Left colon (tissue), 2 donors: ENCODE results near the gene ELP5. TPM values are rescaled to one million over a fixed set of nuclear protein-coding genes. Genes with fewer than 3 reads are reported as not detected.
A peak's percentile ranks its signal among the peaks of the same experiment; 100 is the strongest.

Experiments used
- ATAC-seq: fragments of 200-7000 bp; cut with Tn5 transposase; one replicate; pipeline ENCODE4 v1.9.1; 2020; ENCODE audit warnings: mild to moderate bottlenecking, moderate library complexity
- DNase-seq, 2 donors: peaks; one replicate each; pipeline ENCODE4 v3.0.0-alpha.2; 2020
- intact Hi-C, 2 donors: fragments of 100-400 bp; cut with DNase I in 1 of 2; cut with micrococcal nuclease in 1 of 2; formaldehyde crosslinking; loops; one replicate each; pipeline versions ENCODE4 v1.11.2 to v1.14.0; 2022; cut with DNase I, micrococcal nuclease
- microRNA-seq, 2 donors: library from miRNA; unstranded; fragments of <30 nt; microRNA quantifications; one replicate each; pipeline versions ENCODE4 v1.1.0 to v1.2.0, GENCODE V29; 2020
- total RNA-seq, 2 donors: library from RNA; stranded (reverse); fragmentation: NEBNext Ultra II Directional; extraction: Animal tissue kit (Norgen Biotek cat#: 25700); gene quantifications; one replicate each; pipeline ENCODE4 v1.2.1, GENCODE V29; 2021
- donor health status: DM: no; HTN: no; CAD: no.
- donor health status: DM: yes; HTN: yes; CAD: no.

The ELP5 gene
- total RNA-seq, 2 donors from 2014 or later, result 42.4 to 55.4 TPM

DNA sequence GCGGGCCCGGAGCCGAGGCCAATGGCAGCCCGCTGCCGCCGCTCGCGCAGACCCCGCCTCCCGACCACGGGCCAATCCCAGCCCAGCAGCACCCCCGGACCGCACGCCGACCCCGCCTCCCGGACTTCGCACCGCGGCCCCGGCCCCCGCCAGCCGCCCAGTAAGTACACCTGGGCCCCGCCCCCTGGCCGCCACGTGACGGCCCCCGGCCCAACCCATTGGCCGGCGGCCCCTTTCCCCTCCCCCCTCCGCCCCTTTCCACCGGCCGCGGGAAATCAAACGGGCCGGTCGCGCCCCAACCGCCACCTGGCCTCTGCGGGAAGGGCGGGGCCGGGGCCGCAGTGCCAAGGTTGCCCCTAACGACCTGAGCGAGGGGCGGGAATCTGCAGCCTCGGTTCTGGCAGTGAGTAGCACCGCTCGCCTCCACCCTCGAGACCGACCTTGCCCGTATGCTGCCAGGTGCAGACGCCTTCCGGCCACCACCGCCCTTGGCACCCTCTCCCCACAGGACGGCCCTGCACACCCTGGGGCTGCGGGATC lies 42.7 kb downstream of the ELP5 start, which contains the start of gene YBX2:
Gene YBX2 (minus strand): TSS at position 26 of the 540 bp plus-strand sequence. CDS start 139 bp downstream, outside the sequence.
- DNase-seq (peak; percentile 95), ATAC-seq (peak; percentile 81)
- intact Hi-C loops, result loop anchor here in 1 of 2 donors (2.0 kb wide), 1 partner anchor 14 kb away; the partner anchor contains the start of gene SLC2A4

DNA sequence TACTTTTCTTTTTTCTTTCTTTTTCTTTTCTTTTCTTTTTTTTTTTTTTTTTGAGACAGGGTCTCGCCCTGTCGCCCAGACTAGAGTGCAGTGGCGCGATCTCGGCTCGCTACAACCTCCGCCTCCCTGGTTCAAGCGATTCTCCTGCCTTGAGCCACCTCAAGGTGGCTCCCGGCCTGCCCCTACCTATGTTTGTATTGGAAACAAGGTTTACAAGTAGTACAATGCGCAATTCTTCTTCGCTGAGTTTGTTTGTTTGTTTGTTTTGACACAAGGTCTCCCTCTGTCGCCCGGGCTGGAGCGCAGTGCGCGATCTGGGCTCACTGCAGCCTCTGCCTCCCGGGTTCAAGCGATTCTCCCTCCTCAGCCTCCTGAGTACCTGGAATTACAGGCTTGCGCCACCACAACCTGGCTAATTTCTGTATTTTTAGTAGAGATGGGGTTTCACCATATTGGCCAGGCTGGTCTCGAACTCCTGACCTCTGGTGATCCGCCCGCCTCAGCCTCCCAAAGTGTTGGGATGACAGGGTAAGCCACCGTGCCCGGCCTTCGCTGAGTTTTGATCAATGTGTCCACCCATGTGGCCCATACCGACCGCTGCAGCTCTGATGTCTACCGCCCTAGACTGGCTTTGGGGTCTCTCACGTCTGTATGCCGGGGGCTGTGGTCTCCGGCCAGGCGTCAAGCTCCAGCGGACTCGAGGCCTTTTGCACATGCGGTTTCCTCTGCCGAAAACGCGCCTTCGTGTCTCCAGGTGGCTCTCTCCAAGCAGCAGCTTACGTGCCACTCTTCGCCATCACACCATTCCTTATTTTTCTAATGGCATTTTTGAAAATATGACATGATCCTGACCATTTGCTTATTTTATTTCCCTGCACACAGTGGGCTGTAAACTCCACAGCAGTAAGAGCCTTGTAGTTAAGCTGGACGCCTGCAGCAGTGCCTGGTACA lies 43.5 kb downstream of the ELP5 start:
- peak in 1 of 2 donors; percentile 47 for DNase-seq
- intact Hi-C loops, result loop anchor here in 1 of 2 donors (2.0 kb wide), 1 partner anchor 15 kb away; the partner anchor contains the start of gene SLC2A4

DNA sequence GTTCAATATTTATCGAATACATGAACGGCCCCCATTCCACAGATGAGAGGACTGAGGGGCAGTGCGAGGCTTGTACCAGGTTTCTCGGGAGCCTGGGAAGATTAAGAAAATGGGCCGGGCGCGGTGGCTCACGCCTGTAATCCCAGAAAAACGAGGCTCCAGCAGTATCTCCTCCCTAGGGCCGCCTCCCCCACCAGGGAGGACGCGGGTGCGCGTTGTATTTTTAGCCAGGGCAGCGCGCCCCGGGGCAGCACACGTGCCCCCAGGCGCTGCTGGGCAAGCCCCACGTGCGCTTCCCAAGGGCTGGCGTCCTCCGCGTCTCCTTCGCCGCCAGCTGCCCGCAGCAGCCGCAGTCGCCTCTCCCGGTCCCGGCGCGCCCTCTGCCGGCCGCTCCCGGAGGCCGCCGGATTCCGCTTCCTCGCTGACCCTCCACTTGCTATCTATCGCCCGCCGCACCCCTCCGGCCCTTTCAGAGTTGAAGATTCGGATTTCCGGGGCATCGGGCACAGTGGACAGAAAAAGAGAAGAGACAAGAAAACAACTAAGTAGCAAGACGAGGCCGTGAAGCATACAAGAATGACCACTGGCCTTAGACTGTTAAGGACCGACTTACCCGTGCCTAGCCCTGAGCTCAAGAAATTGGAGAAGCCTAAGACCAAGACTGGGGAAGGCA lies 44.3 kb downstream of the ELP5 start:
- intact Hi-C loops, result no loop called here
- ATAC-seq (peak; percentile 32), DNase-seq (peak; percentile 78 to 81)

More for the DNA sequence above, 43.5 kb downstream of the ELP5 start:
- ATAC-seq, result peak; percentile 34

DNA sequence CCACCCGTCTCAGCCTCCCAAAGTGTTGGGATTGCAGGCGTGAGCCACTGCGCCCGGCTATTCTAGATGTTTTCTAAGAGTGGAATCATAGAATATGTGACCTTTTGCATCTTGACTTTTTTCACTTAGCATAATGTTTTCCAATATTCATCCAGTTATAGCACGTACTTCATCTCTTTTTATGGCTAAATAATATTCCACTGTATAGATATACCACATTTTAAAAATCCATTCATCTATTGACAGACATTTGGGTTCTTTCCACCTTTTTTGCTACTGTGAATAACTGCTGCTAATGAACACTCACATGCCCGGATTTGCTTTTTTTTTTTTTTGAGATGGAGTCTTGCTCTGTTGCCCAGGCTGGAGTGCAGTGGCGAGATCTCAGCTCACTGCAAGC lies 52.2 kb downstream of the ELP5 start:
- DNase-seq (no peak), ATAC-seq (no peak)
- intact Hi-C loops, result no loop called here

DNA sequence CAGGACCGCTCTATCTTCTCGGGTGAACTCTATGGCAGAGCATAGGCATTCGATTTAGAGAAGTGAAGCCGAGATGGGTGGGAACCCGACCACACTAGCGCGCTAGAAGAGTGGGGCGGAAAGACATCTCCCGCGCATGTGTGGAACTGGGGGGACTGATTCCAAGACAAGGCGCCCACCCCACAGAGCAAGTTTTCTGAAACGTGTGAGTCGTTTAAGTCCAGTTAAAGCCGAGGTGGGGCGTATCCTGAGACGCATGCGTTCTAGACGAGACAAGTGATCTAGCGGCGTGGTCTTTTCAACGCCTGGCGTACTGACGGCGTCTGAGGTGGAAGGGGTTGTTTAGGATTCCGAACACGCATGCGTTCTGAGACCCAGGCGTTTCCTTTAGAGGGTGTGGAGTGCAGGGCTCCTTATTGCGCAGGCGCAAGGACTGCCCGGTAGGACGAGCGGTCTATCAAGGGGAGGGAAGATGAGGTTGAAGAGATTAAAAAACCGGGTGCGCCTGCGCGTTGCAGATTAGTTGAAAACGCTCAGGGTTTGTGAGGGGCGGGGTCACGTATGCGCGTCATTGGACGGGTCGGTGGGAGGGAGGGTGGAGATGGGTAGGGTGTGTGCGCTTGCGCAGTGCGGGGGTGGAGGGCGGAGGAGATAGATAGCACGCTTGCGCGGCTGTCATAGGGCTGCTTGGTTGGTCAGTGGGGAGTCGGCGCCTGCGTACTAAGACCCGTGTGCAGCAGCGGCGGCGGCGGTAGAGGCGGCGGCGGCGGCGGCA lies 55.1 kb downstream of the ELP5 start, which contains the start of gene EIF5A:
Gene EIF5A (plus strand): TSS at position 718 of the 775 bp plus-strand sequence. CDS start 2,008 bp downstream, outside the sequence.
- DNase-seq, result peak; percentile 100
- peak; percentile 78 for ATAC-seq
- intact Hi-C loops, result no loop called here

DNA sequence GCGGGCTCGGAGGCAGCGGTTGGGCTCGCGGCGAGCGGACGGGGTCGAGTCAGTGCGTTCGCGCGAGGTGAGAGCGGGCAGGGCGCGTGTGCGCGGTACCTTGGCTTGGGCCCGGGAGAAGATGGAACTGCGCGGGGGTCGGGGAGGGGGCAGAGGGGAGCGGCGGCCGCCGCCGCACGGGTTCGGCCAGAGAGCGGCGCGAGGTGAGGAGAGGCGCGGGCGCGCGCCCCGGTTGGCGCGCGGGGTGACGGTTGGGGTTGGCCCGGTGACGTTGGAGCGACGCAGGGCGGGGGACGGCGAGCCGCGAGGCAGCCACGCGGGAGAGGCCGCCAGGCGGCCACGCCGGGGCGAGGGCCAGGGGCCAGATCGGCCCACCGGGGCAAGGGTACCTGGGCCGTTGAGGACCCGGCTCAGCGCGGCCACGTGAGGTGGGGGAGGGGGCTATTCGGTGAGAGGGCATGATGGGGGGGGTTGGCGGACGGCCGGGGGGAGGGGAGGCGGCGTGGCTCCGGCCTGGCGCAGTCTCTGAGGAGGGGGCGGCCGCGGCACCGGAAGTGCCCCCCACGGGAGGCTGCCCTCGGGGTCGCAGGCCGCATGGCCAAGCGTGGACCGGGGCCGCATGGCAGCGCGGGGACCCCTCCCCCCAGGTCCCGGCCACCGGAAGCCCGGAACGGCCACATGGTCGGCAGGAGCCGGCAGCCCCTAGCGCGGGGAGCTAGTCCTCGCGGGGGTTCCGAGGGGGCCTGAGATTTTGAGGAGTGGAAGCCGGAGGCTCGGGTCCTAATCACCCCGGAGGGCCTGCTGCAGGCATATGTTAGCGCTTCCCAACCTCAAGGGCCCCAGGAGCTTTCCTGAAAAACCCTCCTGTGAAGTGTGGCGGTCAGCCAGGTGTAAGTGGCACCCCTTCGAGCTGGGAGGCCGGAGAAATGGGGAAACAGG lies 55.9 kb downstream of the ELP5 start:
- intact Hi-C loops, result no loop called here

DNA sequence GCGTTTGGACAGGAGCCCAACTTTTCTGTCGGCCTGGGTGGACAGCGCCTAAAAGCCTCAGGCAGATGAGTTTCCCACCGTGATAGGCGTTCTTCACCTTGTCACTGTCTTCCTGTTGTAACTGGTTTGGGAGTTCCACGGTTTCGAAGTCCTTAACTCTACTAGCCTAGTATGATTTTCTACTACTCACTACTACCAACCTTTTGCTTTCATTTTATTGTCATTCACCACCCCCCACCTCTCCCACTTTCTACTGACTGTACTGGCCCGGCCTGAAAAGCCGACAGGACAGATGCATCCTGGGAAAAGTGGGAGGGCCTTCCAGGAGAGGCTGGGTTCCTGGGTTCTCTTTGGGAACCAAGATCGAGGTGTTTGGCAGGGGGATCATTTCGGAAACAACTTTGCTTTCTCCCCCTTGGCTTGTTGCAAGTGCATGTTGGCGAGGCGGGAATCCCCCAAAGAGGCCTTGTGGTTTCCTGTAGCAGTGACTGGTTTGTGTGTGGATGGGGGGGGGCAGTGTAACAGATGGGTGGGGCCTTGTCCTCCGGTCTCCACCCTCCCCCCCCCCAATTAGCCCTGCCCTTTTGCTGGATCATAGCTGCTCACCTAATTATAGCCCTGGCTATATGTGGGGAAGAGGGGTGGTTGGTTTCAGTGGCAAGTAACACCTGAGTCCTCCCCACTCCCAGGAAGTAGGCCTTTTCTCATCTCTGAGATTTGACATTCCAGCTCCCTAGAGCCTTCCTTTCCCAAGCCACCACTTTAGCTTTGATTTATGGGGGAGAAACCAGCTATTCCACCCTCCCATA lies 56.8 kb downstream of the ELP5 start:
- peak; percentile 81 to 89 for DNase-seq
- peak; percentile 50 for ATAC-seq
- intact Hi-C loops, result no loop called here

More for the DNA sequence above, 55.9 kb downstream of the ELP5 start:
- DNase-seq, result peak in 1 of 2 donors; percentile 77
- ATAC-seq, result peak; percentile 46

Small RNAs within 50 kb of the gene (microRNA-seq; reads per million reads assigned to microRNA genes)
- 1,274 to 1,462 reads per million in 2 donors for gene MIR324

Other genes starting within 250 kb of the ELP5 start
- 100 to 1,000 TPM; 183 to 188 TPM for gene RNASEK, start 239.6 kb upstream of the ELP5 start, total RNA-seq
- 1 to 10 TPM; 2.0 to 2.6 TPM for gene BCL6B, start 229.2 kb upstream of the ELP5 start, total RNA-seq
- 10 to 100 TPM in 1 of 2 donors, 1 to 10 TPM in 1; 9.0 to 10.0 TPM for gene SLC16A13, start 216.2 kb upstream of the ELP5 start, total RNA-seq
- under 1 TPM; 0.58 to 0.84 TPM for gene SLC16A11, start 208.1 kb upstream of the ELP5 start, total RNA-seq
- gene CLEC10A, start 172.0 kb upstream of the ELP5 start, total RNA-seq, result 1 to 10 TPM; 4.2 to 7.6 TPM
- gene ASGR2, start 137.4 kb upstream of the ELP5 start, total RNA-seq, result under 1 TPM in 1 of 2 donors, not detected in 1; 0.25 TPM
- under 1 TPM; 0.37 to 0.42 TPM for gene ASGR1, start 72.8 kb upstream of the ELP5 start, total RNA-seq
- gene DLG4, start 32.4 kb upstream of the ELP5 start, total RNA-seq, result 1 to 10 TPM; 4.0 to 7.3 TPM
- gene ACADVL, start 32.3 kb upstream of the ELP5 start, total RNA-seq, result 1,000 to 10,000 TPM in 1 of 2 donors, 100 to 1,000 TPM in 1; 784 to 1,134 TPM
- gene DVL2, start 17.7 kb upstream of the ELP5 start, total RNA-seq, result 10 to 100 TPM; 30.9 to 34.9 TPM
- 10 to 100 TPM; 33.9 to 44.1 TPM for gene PHF23, start 12.8 kb upstream of the ELP5 start, total RNA-seq
- 100 to 1,000 TPM; 431 to 505 TPM for gene GABARAP, start 9.8 kb upstream of the ELP5 start, total RNA-seq
- 100 to 1,000 TPM; 108 to 117 TPM for gene CTDNEP1, start 481 bp upstream of the ELP5 start, total RNA-seq
- gene CLDN7, start 10.3 kb downstream of the ELP5 start, total RNA-seq, result 1,000 to 10,000 TPM in 1 of 2 donors, 100 to 1,000 TPM in 1; 997 to 1,004 TPM
- 1 to 10 TPM; 1.4 to 9.7 TPM for gene SLC2A4, start 29.5 kb downstream of the ELP5 start, total RNA-seq
- gene YBX2, start 42.4 kb downstream of the ELP5 start, total RNA-seq, result 10 to 100 TPM; 19.7 to 23.6 TPM
- 100 to 1,000 TPM; 330 to 413 TPM for gene EIF5A, start 55.4 kb downstream of the ELP5 start, total RNA-seq
- gene GPS2, start 63.1 kb downstream of the ELP5 start, total RNA-seq, result 10 to 100 TPM; 71.2 to 72.4 TPM
- gene NEURL4, start 77.1 kb downstream of the ELP5 start, total RNA-seq, result 10 to 100 TPM; 32.7 to 44.5 TPM
- gene ACAP1, start 84.3 kb downstream of the ELP5 start, total RNA-seq, result 1 to 10 TPM; 4.1 to 9.0 TPM
- gene KCTD11, start 99.9 kb downstream of the ELP5 start, total RNA-seq, result 10 to 100 TPM in 1 of 2 donors, 1 to 10 TPM in 1; 9.4 to 10.1 TPM
- gene TMEM95, start 102.9 kb downstream of the ELP5 start, total RNA-seq, result not detected
- gene TNK1, start 128.9 kb downstream of the ELP5 start, total RNA-seq, result 10 to 100 TPM; 22.2 to 24.9 TPM
- 10 to 100 TPM in 1 of 2 donors, 1 to 10 TPM in 1; 8.9 to 10.2 TPM for gene PLSCR3, start 142.3 kb downstream of the ELP5 start, total RNA-seq
- gene TMEM256, start 151.9 kb downstream of the ELP5 start, total RNA-seq, result 10 to 100 TPM; 70.8 to 81.0 TPM
- 1 to 10 TPM; 2.7 to 6.6 TPM for gene NLGN2, start 155.6 kb downstream of the ELP5 start, total RNA-seq
- gene SPEM1, start 168.1 kb downstream of the ELP5 start, total RNA-seq, result not detected
- not detected for gene SPEM2, start 173.4 kb downstream of the ELP5 start, total RNA-seq
- gene SPEM3, start 176.6 kb downstream of the ELP5 start, total RNA-seq, result not detected
- 10 to 100 TPM; 19.3 to 20.5 TPM for gene TMEM102, start 183.2 kb downstream of the ELP5 start, total RNA-seq
- 1 to 10 TPM; 1.2 to 2.3 TPM for gene FGF11, start 187.3 kb downstream of the ELP5 start, total RNA-seq
- 10 to 100 TPM in 1 of 2 donors, 1 to 10 TPM in 1; 9.6 to 10.7 TPM for gene CHRNB1, start 192.8 kb downstream of the ELP5 start, total RNA-seq
- gene ZBTB4, start 227.4 kb downstream of the ELP5 start, total RNA-seq, result 10 to 100 TPM; 17.5 to 25.0 TPM
- gene SLC35G6, start 229.2 kb downstream of the ELP5 start, total RNA-seq, result not detected
- 10 to 100 TPM; 83.8 to 100.0 TPM for gene POLR2A, start 232.2 kb downstream of the ELP5 start, total RNA-seq